RKO (cell line): ENCODE results near the gene CYSRT1.

Experiments
- DNase-seq: peaks from one replicate; pipeline ENCODE4 v3.0.0-alpha.2; 2016; ENCODE audit warnings: low spot score

CYSRT1 gene

DNA sequence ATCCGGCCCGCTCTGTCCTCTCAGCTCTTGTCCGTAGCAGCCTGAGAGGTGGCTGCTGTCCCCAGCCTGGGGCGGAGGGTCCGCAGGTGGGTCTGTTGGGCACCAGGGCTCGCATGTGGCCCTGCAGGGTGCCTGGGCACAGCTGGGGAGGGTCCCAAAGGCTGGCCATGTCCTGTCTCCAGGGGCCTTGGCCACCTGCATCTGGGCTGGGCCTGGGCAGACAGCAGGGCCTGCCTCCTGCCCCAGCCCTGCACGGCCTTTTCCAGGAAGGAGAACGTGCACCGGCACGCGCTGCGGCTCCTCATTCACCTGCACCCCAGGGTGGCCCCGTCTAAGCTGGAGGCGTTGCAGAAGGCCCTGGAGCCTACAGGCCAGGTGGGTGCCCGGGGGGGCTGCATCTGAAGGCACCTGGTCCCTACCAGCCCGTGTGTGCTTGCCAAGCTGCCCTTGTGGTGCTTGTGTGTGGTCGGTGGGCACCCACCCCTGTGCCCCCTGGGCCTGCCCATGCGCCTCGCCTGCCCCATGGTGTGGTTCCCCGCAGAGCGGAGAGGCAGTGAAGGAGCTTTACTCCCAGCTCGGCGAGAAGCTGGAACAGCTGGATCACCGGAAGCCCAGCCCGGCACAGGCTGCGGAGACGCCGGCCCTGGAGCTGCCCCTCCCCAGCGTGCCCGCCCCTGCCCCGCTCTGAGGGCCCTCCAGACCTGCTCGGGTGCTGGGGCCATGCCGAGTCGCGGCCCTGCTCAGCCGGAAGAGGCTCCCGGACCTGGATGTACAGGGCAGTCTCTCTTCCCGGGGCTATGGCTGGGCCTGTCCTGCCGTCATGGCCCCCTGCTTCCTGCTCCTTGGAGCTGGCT, 47.5 kb downstream of the CYSRT1 start:
- no peak for DNase-seq

GRCh38 chr9:137273095-137273490, 48.1 kb downstream of the CYSRT1 start:
- no peak for DNase-seq

DNA sequence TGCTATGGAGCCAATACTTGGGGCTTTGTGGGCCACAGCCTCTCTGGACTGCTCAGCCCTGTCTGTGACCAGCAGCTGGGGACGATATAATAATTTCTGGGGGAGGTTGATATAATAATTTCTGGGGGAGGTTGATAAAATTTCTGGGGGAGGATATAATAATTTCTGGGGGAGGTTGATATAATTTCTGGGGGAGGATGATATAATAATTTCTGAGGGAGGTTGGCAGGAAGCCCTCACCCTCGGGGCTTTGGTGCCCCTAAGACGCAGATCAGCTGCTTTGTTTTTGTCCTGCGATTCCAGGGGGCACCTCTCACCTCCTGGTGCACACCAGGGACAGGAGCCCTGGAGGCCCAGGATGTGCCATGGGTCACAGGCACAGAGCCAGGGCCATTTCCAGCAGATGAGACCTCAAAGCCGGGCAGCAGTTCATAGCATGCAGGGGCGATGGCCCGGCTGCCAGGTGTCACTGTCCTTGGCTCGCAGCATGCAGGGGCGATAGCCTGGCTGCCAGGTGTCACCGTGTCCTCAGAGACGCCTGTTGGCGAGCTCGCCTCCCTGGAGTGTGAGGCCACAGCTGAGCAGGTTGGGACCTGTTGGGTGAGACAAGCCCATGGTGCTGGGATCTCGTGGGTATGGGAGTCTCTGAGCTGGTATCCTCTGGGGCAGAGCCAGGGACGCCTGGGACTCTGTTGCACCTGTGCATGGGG, 48.8 kb downstream of the CYSRT1 start:
- no peak for DNase-seq

GRCh38 chr9:137275203-137275587, 50.2 kb downstream of the CYSRT1 start:
- DNase-seq = no peak
